SK-N-SH (cell line): ENCODE results near the gene FXYD5. TPM values are rescaled to one million over a fixed set of nuclear protein-coding genes. Genes with fewer than 3 reads are reported as not detected.

Experiments used
- CTCF ChIA-PET: fragments of 300-600, 350-600 bp; formaldehyde crosslinking; extraction: SDS; loops from one replicate; lab custom pipeline; 2021; lab: Yijun Ruan, JAX
- POLR2A ChIA-PET: fragments of 350-600 bp; sonication (Branson Sonifier 250); formaldehyde crosslinking; extraction: SDS; loops from one replicate; lab custom pipeline; 2020; ENCODE audit warnings: antibody characterized with exemption, inconsistent platforms; lab: Yijun Ruan, JAX
- DNase-seq: peaks from one replicate; pipeline ENCODE4 v3.0.0; 2012
- H2AFZ ChIP-seq: fragments of 200-600 bp; sonication (generic); 2 replicates; pipeline ENCODE4 v1.8.1; 2016; ENCODE audit warnings: antibody characterized with exemption, mild to moderate bottlenecking, low read depth
- H3F3A ChIP-seq: fragments of 200-600 bp; sonication (generic); replicated peaks from 2 replicates; pipeline ENCODE3; 2016; ENCODE audit warnings: antibody characterized with exemption, mild to moderate bottlenecking; ENCODE audit not compliant: insufficient read depth
- H3K27ac ChIP-seq, 2 experiments: fragments of 200-500 bp in 1 of 2; fragments of 200-600 bp in 1 of 2; sonication (Bioruptor generic) in 1 of 2; sonication (generic), shearing (Covaris generic) in 1 of 2; 2 replicates each; pipeline versions ENCODE4 v1.5.1 to v1.6.1; 2014 to 2016; ENCODE audit warnings: low read depth in 2 of 2, inconsistent platforms in 1 of 2, low read length in 1 of 2, mild to moderate bottlenecking in 1 of 2, mixed read lengths in 1 of 2
- H3K27me3 ChIP-seq: fragments of 200-600 bp; sonication (generic), shearing (Covaris generic); 2 replicates; pipeline ENCODE4 v1.6.1; 2016; ENCODE audit warnings: mixed run types; ENCODE audit not compliant: insufficient read depth
- H3K36me3 ChIP-seq, 2 experiments: fragments of 200-500 bp in 1 of 2; fragments of 200-600 bp in 1 of 2; sonication (Bioruptor generic) in 1 of 2; sonication (generic) in 1 of 2; replicated peaks in 1 of 2; 2 replicates each; pipeline versions ENCODE3 to v1.5.1; 2014 to 2016; ENCODE audit warnings: low read length in 1 of 2, mild to moderate bottlenecking in 1 of 2; ENCODE audit not compliant: insufficient read depth in 2 of 2, control insufficient read depth in 1 of 2
- H3K4me1 ChIP-seq, 2 experiments: fragments of 200-500 bp in 1 of 2; fragments of 200-600 bp in 1 of 2; sonication (Bioruptor generic) in 1 of 2; sonication (generic), shearing (Covaris generic) in 1 of 2; 2 replicates each; pipeline versions ENCODE4 v1.5.1 to v1.6.1; 2014 to 2016; ENCODE audit warnings: low read depth in 1 of 2, low read length in 1 of 2, mixed run types in 1 of 2; ENCODE audit not compliant: insufficient read depth in 2 of 2, control insufficient read depth in 1 of 2
- H3K4me2 ChIP-seq: fragments of 200-600 bp; sonication (generic), shearing (Covaris generic); 2 replicates; pipeline ENCODE4 v1.6.1; 2017; ENCODE audit warnings: mixed run types
- H3K4me3 ChIP-seq, 2 experiments: fragments of 200-500 bp in 1 of 2; fragments of 200-600 bp in 1 of 2; sonication (Bioruptor generic) in 1 of 2; sonication (generic), shearing (Covaris generic) in 1 of 2; 2 replicates each; pipeline versions ENCODE4 v1.5.1 to v1.8.1; 2014 to 2016; ENCODE audit warnings: low read depth in 2 of 2, inconsistent platforms in 1 of 2, low read length in 1 of 2, mild to moderate bottlenecking in 1 of 2, mixed read lengths in 1 of 2, moderate library complexity in 1 of 2
- H3K79me2 ChIP-seq: fragments of 200-600 bp; sonication (generic); 2 replicates; pipeline ENCODE4 v1.8.1; 2017; ENCODE audit warnings: mild to moderate bottlenecking; ENCODE audit not compliant: insufficient read depth
- H3K9ac ChIP-seq: fragments of 200-600 bp; sonication (generic); 2 replicates; pipeline ENCODE4 v1.6.1; 2017; ENCODE audit warnings: mixed run types
- H3K9me2 ChIP-seq: fragments of 200-600 bp; sonication (generic); 2 replicates; pipeline ENCODE4 v1.6.1; 2017; ENCODE audit warnings: mixed run types
- H3K9me3 ChIP-seq: fragments of 200-600 bp; sonication (generic); 2 replicates; pipeline ENCODE4 v1.6.1; 2017; ENCODE audit warnings: mixed run types, mild to moderate bottlenecking, moderate library complexity
- H4K20me1 ChIP-seq: fragments of 200-600 bp; sonication (generic); 2 replicates; pipeline ENCODE4 v1.6.1; 2017; ENCODE audit warnings: mild to moderate bottlenecking, mixed run types; ENCODE audit not compliant: insufficient read depth
- CHD2 ChIP-seq: fragments of 150-350 bp; IDR thresholded peaks from 2 replicates; pipeline ENCODE4 v1.6.1; 2018; ENCODE audit warnings: low read length; ENCODE audit not compliant: partially characterized antibody
- ELF1 ChIP-seq: IDR thresholded peaks from 2 replicates; pipeline ENCODE4 v1.4.0; 2012
- EP300 ChIP-seq, 2 experiments: IDR thresholded peaks; 2 replicates each; pipeline versions ENCODE4 v1.4.0 to v1.6.1; 2012; ENCODE audit warnings: borderline replicate concordance in 1 of 2, low read depth in 1 of 2, low read length in 1 of 2
- FOSL2 ChIP-seq: IDR thresholded peaks from 2 replicates; pipeline ENCODE4 v1.4.0; 2012; ENCODE audit warnings: low read depth, mild to moderate bottlenecking, moderate library complexity, borderline replicate concordance
- FOXM1 ChIP-seq: IDR thresholded peaks from 2 replicates; pipeline ENCODE4 v1.4.0; 2012; ENCODE audit warnings: low read depth, mild to moderate bottlenecking
- GABPA ChIP-seq: IDR thresholded peaks from 2 replicates; pipeline ENCODE4 v1.4.0; 2012; ENCODE audit warnings: low read depth, mild to moderate bottlenecking
- GATA2 ChIP-seq: sonication (generic); formaldehyde crosslinking; IDR thresholded peaks from 2 replicates; pipeline ENCODE4 v1.5.0; 2020; ENCODE audit warnings: mild to moderate bottlenecking, missing genetic modification reagents
- MEF2A ChIP-seq: IDR thresholded peaks from 2 replicates; pipeline ENCODE4 v1.4.0; 2012; ENCODE audit warnings: low read depth, borderline replicate concordance
- NFIC ChIP-seq: IDR thresholded peaks from 2 replicates; pipeline ENCODE4 v1.4.0; 2012; ENCODE audit warnings: borderline replicate concordance
- POLR2AphosphoS5 ChIP-seq: IDR thresholded peaks from 2 replicates; pipeline ENCODE4 v1.6.1; 2012; ENCODE audit warnings: low read depth, low read length
- RAD21 ChIP-seq: IDR thresholded peaks from 2 replicates; pipeline ENCODE4 v1.6.1; 2012; ENCODE audit warnings: mild to moderate bottlenecking, low read length
- RFX5 ChIP-seq: IDR thresholded peaks from 2 replicates; pipeline ENCODE4 v1.6.1; 2012; ENCODE audit warnings: mild to moderate bottlenecking, improper control_type of control experiment, low read length
- RXRA ChIP-seq: IDR thresholded peaks from 2 replicates; pipeline ENCODE4 v1.4.0; 2012; ENCODE audit warnings: low read depth, mild to moderate bottlenecking, borderline replicate concordance
- SMC3 ChIP-seq: IDR thresholded peaks from 2 replicates; pipeline ENCODE4 v1.6.1; 2012; ENCODE audit warnings: low read depth, low read length, improper control_type of control experiment
- TCF12 ChIP-seq: IDR thresholded peaks from 2 replicates; pipeline ENCODE4 v1.4.0; 2012
- WGBS: methylation state at CpG from one replicate; pipeline ENCODE4 v1.1.6; 2017; ENCODE audit warnings: low lambda C conversion rate; 5-methylcytosine and 5-hydroxymethylcytosine counted together
- polyA plus RNA-seq, 3 experiments: library from polyadenylated mRNA; depleted of rRNA; stranded (reverse); fragments of >200 nt; gene quantifications; 2 replicates each; pipeline ENCODE4 v1.2.3, GENCODE V29; 2012
- TF ChIP-seq, protein P1 (sequence below): IDR thresholded peaks from 2 replicates; pipeline ENCODE4; 2012
- TF ChIP-seq, protein P2 (sequence below): fragments of 200-600 bp; sonication (generic); IDR thresholded peaks from 2 replicates; pipeline ENCODE4 v1.6.1; 2017; ENCODE audit warnings: antibody characterized with exemption, mild to moderate bottlenecking, moderate library complexity
- TF ChIP-seq, protein P3 (sequence below): IDR thresholded peaks from 2 replicates; pipeline ENCODE4 v1.4.0; 2012; ENCODE audit warnings: low read depth

FXYD5 gene
- polyA plus RNA-seq, 1 of the 3 experiments (the other 2 are of a cell fraction): 195 TPM

DNA sequence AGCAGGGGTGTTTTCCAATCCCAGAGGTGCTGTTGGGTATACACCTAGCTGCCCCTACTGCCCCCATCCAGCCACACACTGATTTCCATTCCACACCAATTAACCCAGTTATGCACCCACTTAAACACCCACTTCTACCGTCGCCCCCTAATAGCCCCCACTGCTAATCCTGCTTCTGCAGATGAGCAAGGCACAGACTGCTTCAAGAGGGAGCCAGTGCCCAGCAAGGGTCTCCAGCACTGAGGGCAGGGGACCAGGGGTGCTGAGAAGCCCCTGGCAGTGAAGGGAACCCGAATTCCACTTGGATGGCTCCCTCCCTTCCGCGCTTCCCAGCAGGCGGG lies 10.3 kb upstream of the FXYD5 start:
- H2AFZ ChIP-seq: no peak overlapping the region
- TF ChIP-seq RFX5 (no peak), POLR2AphosphoS5 (no peak), ELF1 (no peak), FOSL2 (no peak)
- no peaks in the 10 kb centered on the region for H3K9me3 ChIP-seq
- DNase-seq: no peak
- peaks cover 0 to 25% of the 10 kb centered on the region in 2 experiments; a peak in 2 of 4 replicates for H3K4me1 ChIP-seq
- no peaks in the 10 kb centered on the region for H3K79me2 ChIP-seq
- H3K36me3 ChIP-seq: no peaks in the 10 kb centered on the region
- H3K27me3 ChIP-seq: peaks cover 27% of the 10 kb centered on the region; the same call in 1 of the 2 replicates
- no peak overlapping the region for H3K27ac ChIP-seq
- peaks cover 6% of the 10 kb centered on the region for H3F3A ChIP-seq
- ChIA-PET CTCF (interaction anchor here (0.7 to 5.1 kb wide), 6 partner anchors 8 to 126 kb away, joined by 3 to 59 read pairs (median 6); partner anchors contain the start of gene FXYD5), POLR2A (interaction anchor here (0.8 to 1.6 kb wide), 2 partner anchors 88 to 120 kb away, joined by 3 read pairs; no protein-coding TSS in a partner anchor)
- H3K4me2 ChIP-seq: no peak overlapping the region
- no peaks in the 10 kb centered on the region for H4K20me1 ChIP-seq
- H3K4me3 ChIP-seq: no peak overlapping the region
- 9% methylated on average over 3 of the region's 6 CpGs for WGBS
- H3K9me2 ChIP-seq: no peaks in the 10 kb centered on the region
- no peak overlapping the region for H3K9ac ChIP-seq

DNA sequence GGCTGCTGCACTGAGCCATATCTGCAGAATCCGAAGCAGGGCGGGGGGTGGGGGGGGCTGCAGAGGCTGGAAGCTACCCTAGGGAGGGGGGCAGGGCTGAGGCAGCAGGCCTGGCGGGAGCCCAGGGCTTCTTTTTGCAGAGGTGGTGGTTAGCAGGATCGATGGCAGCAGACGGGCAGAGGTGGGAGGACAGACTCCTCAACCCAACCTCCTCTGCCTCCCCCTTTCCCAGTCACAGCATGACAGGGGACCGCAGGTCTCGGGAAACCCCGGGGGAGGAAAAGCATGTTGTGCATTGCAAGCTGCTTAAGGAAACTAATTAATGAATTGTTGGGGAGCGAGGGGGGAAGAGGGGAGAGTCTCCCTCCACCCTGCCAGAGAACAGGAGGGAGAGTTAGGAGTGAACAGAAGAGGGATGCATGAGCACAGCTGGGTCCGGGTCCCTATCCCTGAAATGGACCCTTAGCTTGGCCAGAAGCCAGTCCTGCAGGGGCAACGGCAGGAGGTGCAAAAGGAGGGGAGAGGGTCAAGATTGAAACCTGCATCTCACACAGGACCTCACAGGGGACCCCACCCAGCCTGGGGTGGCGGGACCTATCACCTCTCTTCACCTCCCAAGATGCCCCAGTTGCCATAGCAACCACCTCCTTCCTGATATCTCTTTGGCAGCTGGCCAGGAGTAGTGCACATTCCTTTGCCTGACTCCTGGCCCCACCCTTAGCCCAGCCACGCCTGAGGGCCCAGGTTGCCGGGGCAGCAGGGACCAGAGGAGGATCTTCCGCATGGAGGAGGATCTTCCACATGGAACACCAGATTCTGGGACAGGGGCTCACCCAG lies 9.7 kb upstream of the FXYD5 start:
- Histone ChIP-seq H3K4me3 (no peak overlapping the region), H3K79me2 (no peaks in the 10 kb centered on the region), H3K27ac (no peak overlapping the region), H4K20me1 (no peaks in the 10 kb centered on the region), H3K27me3 (peaks cover 27% of the 10 kb centered on the region; the same call in 1 of the 2 replicates), H2AFZ (no peak overlapping the region), H3K36me3 (no peaks in the 10 kb centered on the region), H3K9ac (no peak overlapping the region), H3K4me2 (no peak overlapping the region), H3K9me3 (no peaks in the 10 kb centered on the region), H3K4me1 (peaks cover 0 to 25% of the 10 kb centered on the region in 2 experiments; a peak in 2 of 4 replicates), H3F3A (peaks cover 6% of the 10 kb centered on the region), H3K9me2 (no peaks in the 10 kb centered on the region)
- ChIA-PET CTCF (interaction anchor here (0.7 to 5.1 kb wide), 4 partner anchors 8 to 125 kb away, joined by 3 to 59 read pairs (median 6); partner anchors contain the start of gene FXYD5), POLR2A (interaction anchor here (1.6 kb wide), 1 partner anchor 120 kb away, joined by 3 read pairs; no protein-coding TSS in a partner anchor)
- no peak for TF ChIP-seq FOXM1
- TF ChIP-seq GATA2: no peak
- TF ChIP-seq, protein P1, sequence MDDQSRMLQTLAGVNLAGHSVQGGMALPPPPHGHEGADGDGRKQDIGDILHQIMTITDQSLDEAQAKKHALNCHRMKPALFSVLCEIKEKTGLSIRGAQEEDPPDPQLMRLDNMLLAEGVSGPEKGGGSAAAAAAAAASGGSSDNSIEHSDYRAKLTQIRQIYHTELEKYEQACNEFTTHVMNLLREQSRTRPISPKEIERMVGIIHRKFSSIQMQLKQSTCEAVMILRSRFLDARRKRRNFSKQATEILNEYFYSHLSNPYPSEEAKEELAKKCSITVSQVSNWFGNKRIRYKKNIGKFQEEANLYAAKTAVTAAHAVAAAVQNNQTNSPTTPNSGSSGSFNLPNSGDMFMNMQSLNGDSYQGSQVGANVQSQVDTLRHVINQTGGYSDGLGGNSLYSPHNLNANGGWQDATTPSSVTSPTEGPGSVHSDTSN: no peak
- no peak for TF ChIP-seq RAD21
- TF ChIP-seq RXRA: no peak
- TF ChIP-seq SMC3: no peak
- no peak for TF ChIP-seq RFX5
- TF ChIP-seq NFIC: no peak; the same call in 1 of the 2 replicates
- TF ChIP-seq, protein P2, sequence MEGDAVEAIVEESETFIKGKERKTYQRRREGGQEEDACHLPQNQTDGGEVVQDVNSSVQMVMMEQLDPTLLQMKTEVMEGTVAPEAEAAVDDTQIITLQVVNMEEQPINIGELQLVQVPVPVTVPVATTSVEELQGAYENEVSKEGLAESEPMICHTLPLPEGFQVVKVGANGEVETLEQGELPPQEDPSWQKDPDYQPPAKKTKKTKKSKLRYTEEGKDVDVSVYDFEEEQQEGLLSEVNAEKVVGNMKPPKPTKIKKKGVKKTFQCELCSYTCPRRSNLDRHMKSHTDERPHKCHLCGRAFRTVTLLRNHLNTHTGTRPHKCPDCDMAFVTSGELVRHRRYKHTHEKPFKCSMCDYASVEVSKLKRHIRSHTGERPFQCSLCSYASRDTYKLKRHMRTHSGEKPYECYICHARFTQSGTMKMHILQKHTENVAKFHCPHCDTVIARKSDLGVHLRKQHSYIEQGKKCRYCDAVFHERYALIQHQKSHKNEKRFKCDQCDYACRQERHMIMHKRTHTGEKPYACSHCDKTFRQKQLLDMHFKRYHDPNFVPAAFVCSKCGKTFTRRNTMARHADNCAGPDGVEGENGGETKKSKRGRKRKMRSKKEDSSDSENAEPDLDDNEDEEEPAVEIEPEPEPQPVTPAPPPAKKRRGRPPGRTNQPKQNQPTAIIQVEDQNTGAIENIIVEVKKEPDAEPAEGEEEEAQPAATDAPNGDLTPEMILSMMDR: no peak
- TF ChIP-seq CHD2: no peak
- no peak for TF ChIP-seq GABPA
- TF ChIP-seq EP300 (IDR thresholded peaks at IDR 0.05; ENCODE audit: borderline replicate concordance in 1 of 2, low read depth in 1 of 2, low read length in 1 of 2): no peak
- TF ChIP-seq MEF2A: no peak
- TF ChIP-seq, protein P3, sequence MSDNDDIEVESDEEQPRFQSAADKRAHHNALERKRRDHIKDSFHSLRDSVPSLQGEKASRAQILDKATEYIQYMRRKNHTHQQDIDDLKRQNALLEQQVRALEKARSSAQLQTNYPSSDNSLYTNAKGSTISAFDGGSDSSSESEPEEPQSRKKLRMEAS: no peak
- TF ChIP-seq FOSL2: no peak
- no peak for TF ChIP-seq TCF12
- 10% methylated on average over 11 of the region's 15 CpGs for WGBS
- no peak for DNase-seq
